HL-60/S4 treated with phorbol 12-myristate 13-acetate at 8.2 ng/mL for 4 days and 3 days (cell line): ENCODE measurements around the gene THSD7A.

ENCODE experiments used
- in situ Hi-C: fragments of 300-500 bp; cut with MboI; formaldehyde crosslinking; loops from 2 replicates; pipeline ENCODE4 v1.15.0; 2022; ENCODE audit warnings: low sequenced_read_pairs

Gene THSD7A

DNA sequence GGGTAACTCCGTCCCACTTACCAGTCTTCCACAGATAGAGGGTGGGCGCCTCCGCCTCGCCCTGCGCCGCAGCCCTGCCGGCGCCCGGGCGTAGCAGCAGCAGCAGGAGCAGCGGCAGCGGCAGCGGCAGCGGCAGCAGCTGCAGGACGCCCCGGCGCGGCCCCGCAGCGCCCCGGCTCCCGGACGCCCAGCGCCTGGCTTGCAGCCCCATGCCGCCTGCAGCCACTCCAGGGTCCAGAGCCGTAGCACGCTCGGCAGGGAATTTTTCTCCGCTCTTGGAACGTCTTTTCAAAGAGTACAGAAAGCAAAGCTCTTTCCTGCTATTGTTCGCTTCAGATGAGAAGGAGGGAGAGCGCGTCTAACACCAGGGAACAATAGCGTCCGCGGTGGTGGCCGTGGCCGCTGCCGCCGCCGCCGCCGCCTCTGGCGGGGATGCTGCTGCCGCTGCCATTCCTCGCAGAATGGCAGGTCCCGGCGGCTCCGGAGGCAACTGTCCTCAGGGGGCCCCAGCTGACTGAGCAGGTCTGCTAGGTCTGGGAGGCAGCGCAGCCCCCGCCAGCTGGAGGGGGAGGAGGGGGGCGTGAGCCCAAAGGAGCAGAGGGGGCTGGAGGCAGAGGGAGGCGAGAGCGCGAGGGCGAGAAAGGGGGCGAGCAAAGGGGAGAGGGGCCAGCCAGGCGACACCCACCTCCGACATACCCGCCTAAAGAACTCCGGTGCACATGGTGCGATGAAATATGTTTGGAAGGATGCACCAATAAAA, at the start of gene THSD7A:
TSS of gene THSD7A (minus strand) at position 463 of the 760 bp plus-strand sequence. CDS start at position 211, 252 bp downstream.
- in situ Hi-C loops, result loop anchor here (25.0 kb wide), 1 partner anchor 395 kb away; no protein-coding TSS in a partner anchor

DNA sequence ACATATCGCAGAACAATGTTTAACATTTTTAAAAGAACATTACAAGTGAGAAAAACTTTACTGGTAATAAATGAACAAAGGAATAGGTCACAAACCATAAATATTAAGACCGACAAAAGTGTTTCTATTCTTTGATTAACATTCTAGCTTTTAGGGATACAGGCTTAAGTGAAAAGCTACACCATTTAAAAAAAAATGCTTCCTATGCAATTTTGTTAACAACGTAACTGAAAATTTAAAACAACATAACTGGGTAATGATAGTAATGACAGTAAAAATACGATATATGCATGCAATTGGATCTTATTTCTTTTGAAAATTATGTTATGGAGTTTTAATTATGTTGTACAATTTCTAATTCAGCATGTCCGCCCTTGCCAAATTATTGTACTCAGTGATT, 49.7 kb upstream of the THSD7A start:
- in situ Hi-C loops, result no loop called here

DNA sequence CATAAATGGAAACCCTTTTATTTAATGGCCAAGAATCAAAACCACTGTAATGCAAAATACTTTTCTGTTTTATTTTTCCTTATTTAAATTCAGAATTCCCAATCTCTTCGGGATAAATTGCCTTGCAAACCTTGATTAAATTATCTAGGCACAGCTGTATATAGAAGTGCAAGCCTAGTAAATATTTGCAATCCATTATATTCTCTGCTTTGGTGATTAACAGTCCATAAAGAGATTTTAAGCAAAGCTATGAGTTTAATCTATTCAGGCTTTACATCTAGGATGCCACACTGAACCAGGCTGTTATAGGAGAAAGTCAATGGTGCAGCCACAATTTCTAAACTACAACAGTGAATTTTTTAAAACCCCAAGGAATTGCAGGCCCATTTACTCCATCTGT, 43.6 kb upstream of the THSD7A start:
- in situ Hi-C loops, result no loop called here

DNA sequence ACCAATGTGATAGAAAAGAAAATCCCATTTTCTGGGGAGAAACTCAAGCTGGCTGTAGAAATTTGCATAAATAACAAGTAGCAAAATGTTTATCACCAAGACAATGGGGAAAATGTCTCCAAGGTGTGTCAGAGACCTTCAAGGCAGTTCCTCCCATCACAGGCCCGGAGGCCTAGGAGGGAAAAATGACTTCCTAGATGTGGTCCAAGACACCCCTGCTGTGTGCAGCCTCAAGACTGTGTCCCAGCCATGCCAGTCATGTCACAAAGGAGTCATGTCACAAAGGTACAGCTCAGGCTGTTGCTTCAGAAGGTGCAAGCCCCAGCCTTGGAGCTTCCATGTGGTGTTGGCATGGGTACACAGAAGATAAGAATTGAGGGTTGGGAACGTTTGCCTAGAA, 33.7 kb upstream of the THSD7A start:
- in situ Hi-C loops, result no loop called here

- in situ Hi-C loops, result no loop called here
These were observed 26.8 kb upstream of the THSD7A start for GRCh38 chr7:11858622-11859302.

DNA sequence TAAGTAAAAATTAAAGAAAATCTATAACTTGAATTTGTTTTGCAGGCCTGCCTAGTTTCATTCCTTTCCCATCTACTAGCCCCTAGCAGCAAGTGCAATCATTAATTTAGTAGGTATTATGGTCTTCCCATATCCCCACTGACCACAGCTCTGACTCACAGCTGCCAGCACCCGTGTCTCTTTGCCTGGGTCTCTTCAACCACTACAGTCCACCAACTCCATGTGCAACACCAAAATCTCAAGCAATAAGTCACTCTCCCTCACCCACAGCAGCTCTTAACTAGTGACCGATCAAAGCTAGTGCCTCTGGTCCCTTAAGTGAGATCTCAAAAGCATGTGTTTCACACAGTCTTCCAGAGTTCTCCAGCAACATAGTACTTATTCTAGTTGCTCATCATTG, 26.0 kb upstream of the THSD7A start:
- in situ Hi-C loops, result no loop called here

GRCh38 chr7:11848251-11848650, 16.3 kb upstream of the THSD7A start:
- in situ Hi-C loops, result loop anchor here (25.0 kb wide), 1 partner anchor 411 kb away; no protein-coding TSS in a partner anchor

- in situ Hi-C loops, result loop anchor here (25.0 kb wide), 1 partner anchor 410 kb away; no protein-coding TSS in a partner anchor
These were observed 15.3 kb upstream of the THSD7A start for GRCh38 chr7:11847336-11847735.

- in situ Hi-C loops, result loop anchor here (25.0 kb wide), 1 partner anchor 409 kb away; no protein-coding TSS in a partner anchor
These were observed 14.5 kb upstream of the THSD7A start for GRCh38 chr7:11846361-11846955.

- in situ Hi-C loops, result loop anchor here (25.0 kb wide), 1 partner anchor 406 kb away; no protein-coding TSS in a partner anchor
These were observed 11.2 kb upstream of the THSD7A start for GRCh38 chr7:11843113-11843765.

DNA sequence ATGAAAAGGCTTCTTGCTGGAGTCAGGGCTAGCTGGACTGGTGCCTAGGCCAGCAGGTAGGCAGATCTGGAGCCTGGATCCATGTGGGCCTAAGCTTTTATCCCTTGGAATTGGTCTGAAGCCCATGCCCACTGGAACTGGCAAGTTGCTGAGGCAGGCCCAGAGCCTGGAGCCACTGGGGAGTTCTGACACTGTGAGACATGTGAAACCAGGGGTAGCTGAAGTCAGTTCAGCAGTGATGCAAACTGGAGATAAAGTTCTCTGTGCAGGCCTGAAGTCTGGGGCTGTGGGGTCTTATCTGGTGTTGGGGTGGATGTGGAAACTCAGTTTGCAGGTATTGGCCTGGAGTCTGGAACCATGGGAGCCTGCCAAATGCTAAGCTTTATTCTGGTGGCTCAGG, 9.7 kb upstream of the THSD7A start:
- in situ Hi-C loops, result loop anchor here (25.0 kb wide), 1 partner anchor 404 kb away; no protein-coding TSS in a partner anchor

DNA sequence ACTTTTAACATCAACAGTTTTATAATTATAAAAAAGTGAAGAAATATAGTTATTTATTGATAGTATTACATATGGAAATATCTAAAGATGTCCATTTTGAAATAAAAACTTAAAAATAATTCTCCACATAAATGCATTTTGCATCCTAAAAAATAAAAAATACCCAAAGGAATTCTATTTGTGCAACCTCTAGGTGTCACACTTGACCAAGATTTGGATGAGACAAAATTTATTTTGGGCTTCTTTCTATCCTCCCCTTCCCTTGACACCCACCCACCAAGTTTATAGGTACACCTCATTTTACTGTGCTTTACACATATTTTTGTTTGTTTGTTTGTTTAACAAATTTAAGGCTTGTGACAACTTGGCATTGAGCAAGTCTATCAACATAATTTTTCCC, 3.3 kb upstream of the THSD7A start:
- in situ Hi-C loops, result loop anchor here (25.0 kb wide), 1 partner anchor 398 kb away; no protein-coding TSS in a partner anchor

- in situ Hi-C loops, result loop anchor here (25.0 kb wide), 1 partner anchor 396 kb away; no protein-coding TSS in a partner anchor
These were observed 1.4 kb upstream of the THSD7A start for GRCh38 chr7:11833431-11833830.

DNA sequence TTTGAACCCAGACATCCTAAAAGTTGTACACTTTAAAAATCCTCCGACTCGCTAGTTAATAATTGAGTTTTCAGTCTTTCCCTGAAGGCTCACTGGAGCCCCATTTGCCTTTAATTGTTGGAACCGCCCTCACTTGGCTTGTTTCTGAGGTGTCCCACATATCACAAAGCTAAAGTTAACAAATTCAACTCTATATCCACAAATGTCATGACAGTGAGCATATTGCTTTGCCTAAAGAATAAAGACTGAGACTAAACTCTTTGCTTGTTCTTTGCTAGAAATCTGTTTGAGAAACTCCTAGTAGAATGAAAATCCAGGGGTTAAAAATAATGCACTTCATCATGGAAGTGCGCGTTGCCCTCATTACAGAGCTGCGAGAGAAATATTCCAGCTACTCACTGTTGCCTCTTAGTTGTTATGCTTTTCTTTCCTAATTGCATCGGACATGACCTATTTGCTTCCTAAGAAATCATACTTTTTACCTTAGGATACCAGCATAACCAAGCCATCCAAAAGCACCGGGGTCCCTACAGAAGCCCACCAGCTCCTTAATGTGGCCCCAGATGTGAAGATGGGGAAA, 752 bp downstream of the THSD7A start:
- in situ Hi-C loops, result loop anchor here (25.0 kb wide), 1 partner anchor 394 kb away; no protein-coding TSS in a partner anchor

DNA sequence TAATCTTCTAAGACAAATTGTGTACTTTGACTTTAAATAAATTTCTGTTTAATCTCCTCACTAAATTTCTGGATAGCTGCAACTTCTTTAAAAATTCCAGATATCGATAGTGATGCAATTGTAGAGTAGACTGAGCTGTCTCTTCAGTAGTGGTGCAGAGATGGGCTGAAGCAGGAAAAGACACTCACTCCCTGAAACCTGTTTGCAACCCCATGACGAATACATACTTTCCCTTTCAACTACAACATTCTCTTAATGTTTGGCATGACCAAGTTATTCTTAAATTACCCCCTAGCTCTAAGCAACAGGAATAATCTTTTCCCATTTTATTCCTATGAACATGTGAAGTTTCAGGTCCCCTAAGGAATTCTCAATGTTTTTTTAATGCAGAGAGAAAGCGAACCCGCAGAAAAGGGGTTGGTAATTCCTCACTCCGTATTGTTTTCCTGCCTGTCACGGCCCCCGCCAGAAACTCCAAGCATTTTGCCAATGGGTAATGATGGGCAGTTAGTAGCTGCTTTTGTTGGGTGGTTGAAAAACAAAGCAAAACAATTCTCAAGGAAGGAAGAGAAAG, 1.3 kb downstream of the THSD7A start:
- in situ Hi-C loops, result loop anchor here (25.0 kb wide), 1 partner anchor 393 kb away; no protein-coding TSS in a partner anchor

GRCh38 chr7:11829954-11830353, 2.0 kb downstream of the THSD7A start:
- in situ Hi-C loops, result loop anchor here (25.0 kb wide), 1 partner anchor 393 kb away; no protein-coding TSS in a partner anchor

DNA sequence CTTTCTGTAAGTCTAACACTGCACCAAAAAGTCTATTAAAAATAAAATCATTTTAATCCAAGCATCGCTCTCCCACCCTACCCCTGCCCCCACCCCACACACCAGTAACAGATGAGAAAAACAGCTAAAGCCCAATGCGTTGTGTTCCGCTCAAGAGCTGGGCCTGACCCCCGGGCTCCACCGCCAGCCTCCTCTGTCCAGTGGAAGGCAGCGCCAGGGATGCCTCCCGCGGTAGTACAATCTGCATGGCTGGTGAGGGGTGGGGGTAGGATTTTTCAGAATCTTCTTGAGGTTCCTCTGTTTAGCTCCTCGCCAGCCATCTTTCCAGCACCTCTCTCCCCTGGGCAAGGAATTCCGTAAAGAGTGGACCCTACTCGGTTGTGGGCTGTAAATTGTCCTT, 12.1 kb downstream of the THSD7A start:
- in situ Hi-C loops, result no loop called here

DNA sequence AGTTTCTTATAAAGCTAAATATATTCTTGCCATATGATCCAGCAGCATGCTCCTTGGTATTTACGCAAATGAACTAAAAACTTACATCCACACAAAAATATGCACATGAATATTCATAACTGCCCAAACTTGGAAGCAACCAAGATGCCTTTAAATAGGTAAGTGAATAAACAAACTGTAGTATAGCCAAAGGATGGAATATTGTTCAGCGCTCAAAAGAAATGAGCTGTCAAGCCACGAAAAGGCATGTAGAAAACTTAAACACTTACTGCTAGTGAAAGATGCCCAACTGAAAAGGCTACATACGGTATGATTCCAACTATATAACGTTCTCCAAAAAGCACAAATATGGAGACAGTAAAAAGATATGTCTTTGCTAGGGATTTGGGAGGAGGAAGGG, 12.7 kb downstream of the THSD7A start:
- in situ Hi-C loops, result no loop called here

- in situ Hi-C loops, result no loop called here
These were observed 13.7 kb downstream of the THSD7A start for GRCh38 chr7:11818281-11818680.
